Gastrocnemius medialis (tissue), 4 donors: ENCODE results near the gene SLC19A2.

Experiments used
- POLR2A ChIP-seq, 2 donors: fragments of 450-650 bp; IDR thresholded peaks; one replicate each; pipeline ENCODE4 v1.6.1; 2017; ENCODE audit warnings: antibody characterized with exemption in 2 of 2, mild to moderate bottlenecking in 2 of 2, moderate library complexity in 2 of 2
- TF ChIP-seq, protein P1 (sequence below), 5 experiments: fragments of 450-650 bp in 3 of 5; fragments of 200-600 bp in 2 of 5; sonication (generic) in 2 of 5; IDR thresholded peaks in 4 of 5; conservative IDR thresholded peaks in 1 of 5; 1 replicate in 4 of 5; 2 replicates in 1 of 5; pipeline ENCODE4 v1.5.1; 2016 to 2019; ENCODE audit warnings: antibody characterized with exemption in 5 of 5, mild to moderate bottlenecking in 3 of 5, moderate library complexity in 3 of 5

DNA sequence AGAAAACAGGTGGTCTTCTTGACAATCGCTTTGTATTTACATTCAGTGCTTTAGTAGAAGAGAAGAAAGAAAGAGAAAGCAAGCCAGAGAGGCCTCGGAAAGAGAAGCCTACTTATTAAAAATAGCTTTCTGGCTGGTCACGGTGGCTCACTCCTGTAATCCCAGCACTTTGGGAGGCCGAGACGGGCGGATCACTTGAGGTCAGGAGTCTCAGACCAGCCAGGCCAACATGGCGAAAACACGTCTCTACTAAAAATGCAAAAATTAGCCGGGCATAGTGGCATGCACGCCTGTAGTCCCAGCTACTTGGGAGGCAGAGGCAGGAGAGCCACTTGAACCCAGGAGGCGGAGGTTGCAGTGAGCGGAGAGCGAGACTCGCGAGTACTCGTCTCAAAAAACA is 1.8 kb upstream of the SLC19A2 start:
- TF ChIP-seq, protein P1, sequence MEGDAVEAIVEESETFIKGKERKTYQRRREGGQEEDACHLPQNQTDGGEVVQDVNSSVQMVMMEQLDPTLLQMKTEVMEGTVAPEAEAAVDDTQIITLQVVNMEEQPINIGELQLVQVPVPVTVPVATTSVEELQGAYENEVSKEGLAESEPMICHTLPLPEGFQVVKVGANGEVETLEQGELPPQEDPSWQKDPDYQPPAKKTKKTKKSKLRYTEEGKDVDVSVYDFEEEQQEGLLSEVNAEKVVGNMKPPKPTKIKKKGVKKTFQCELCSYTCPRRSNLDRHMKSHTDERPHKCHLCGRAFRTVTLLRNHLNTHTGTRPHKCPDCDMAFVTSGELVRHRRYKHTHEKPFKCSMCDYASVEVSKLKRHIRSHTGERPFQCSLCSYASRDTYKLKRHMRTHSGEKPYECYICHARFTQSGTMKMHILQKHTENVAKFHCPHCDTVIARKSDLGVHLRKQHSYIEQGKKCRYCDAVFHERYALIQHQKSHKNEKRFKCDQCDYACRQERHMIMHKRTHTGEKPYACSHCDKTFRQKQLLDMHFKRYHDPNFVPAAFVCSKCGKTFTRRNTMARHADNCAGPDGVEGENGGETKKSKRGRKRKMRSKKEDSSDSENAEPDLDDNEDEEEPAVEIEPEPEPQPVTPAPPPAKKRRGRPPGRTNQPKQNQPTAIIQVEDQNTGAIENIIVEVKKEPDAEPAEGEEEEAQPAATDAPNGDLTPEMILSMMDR (IDR thresholded peaks at IDR 0.05 in 4 of 5, conservative IDR thresholded peaks at IDR 0.05 in 1 of 5), result no peak
- TF ChIP-seq POLR2A (IDR thresholded peaks at IDR 0.05), result peak; percentile 35 to 53
